HG02763 (cell line): ENCODE measurements around the gene EIF3D.

Experiments used
- ATAC-seq: cut with Tn5 transposase; IDR thresholded peaks from one replicate; pipeline ENCODE4 v1.9.1; 2021; ENCODE audit warnings: mild to moderate bottlenecking, moderate library complexity; ENCODE audit not compliant: unreplicated experiment

The EIF3D gene

DNA sequence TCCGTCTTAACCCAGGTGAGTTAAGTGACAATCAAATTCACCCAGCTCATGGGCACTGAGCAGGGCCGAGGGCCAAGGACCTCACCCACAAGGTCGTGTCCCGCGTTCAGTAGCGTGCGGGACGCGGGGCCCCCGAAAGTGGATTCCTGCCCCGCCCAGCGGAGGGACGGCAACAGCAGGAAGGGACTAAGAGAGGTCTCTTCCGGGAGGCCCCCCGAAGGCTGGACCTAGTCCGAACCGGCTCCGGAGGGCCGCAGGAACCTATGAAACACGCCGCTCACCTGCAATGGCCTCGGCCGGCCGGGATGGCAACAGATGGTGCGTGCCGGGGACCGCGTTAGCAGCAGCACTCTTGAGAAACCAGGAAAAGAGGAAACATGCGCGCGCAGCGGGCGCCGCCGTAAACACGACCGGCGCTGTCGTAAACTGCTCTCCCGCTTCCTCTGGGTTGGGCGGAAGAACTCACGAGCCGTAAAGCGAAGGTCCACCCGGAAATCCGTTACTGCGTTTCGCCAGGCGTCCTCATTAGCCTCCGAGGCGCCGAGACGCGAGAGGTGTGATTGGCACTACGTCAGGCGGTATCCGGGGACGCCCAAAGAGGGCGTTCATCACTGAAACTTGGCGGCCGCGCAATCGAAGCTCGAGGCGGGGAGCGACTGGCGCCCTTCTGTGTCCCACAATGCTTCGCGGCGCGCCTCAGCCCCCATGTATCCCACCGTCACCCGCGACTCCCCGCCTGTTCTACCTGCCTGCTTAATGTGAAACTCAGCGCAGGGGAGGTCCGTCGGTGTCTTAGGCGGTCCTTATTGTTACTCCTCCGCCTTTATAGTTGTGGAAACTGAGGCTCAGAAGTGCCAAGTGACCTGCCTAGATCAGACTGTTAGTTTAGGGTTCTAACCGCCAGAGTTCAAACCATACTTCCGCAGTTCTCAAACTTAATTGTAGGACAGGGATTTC, at the start of gene EIF3D:
Gene EIF3D, minus strand, starts transcription at position 372 of the 957 bp plus-strand sequence. CDS start 3,045 bp downstream, outside the sequence.
- peak; percentile 95 for ATAC-seq

- ATAC-seq, result no peak
Observed at GRCh38 chr22:36578619-36579018, 49.7 kb upstream of the EIF3D start.

DNA sequence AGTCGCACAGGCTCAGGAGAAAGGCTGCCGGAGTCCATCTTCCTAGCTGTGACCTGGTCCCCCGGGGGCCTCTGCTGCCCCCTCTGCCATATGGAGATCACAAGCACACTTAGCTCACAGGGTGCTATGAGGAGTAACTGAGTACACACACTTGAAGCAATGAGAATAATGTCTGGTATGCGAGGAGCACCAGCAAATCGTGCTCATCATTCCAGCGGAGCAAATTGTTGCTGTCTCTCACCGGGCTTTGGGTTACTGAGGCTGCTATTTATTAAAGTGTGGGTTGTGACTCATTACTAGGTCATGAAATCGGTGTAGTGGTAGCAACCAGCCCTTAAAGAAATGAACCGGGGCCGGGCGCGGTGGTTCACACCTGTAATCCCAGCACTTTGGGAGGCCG, 48.1 kb upstream of the EIF3D start:
- ATAC-seq, result no peak

GRCh38 chr22:36574728-36575127, 45.8 kb upstream of the EIF3D start:
- ATAC-seq, result no peak

DNA sequence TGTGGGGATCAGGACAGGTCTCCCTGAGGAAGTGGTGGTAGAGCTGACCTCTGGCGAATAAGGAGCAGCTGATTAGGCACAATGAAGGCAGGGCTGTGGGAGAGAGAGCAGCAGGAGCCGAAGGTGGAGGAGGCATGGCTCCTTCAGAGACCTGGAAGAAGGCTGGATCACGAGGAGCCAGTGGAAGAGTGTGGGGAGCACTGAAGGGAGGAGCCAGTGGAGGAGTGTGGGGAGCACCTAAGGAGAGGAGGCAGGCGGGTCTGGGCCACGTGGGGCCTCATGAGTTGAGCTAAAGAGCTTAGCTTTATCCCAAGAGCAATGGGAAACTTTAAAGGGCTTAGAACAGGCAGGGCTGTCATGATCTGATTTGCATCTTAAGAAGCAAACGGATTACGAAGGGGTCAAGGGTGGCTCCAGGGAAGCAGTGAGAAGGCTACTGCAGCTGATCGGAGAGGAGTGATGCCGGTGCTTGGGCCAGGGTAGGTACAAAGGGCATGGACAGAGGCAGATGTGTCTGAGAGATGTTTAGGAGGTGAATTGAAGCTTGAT, 44.9 kb upstream of the EIF3D start:
- ATAC-seq, result no peak

- no peak for ATAC-seq
Observed at GRCh38 chr22:36571991-36572390, 43.0 kb upstream of the EIF3D start.

GRCh38 chr22:36569999-36570398, 41.0 kb upstream of the EIF3D start:
- no peak for ATAC-seq

DNA sequence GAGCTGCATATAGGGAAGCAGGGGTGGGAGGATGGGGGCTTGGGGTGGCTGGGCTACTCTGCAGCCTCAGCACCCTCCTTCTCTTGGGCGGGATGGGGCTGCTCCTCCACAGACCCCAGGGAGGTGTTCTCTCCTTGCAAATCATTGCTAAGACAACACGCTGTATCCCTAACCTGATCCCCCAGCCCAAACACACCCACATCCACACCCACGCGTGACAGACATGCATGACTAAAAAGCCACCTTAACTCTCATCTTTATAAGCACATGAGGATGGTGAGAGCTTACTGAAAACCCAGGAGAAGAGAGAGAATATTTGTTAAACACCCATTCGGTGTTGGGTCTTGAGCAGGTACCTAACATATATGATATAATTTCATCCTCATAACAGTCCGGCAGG, 39.9 kb upstream of the EIF3D start:
- ATAC-seq, result no peak

DNA sequence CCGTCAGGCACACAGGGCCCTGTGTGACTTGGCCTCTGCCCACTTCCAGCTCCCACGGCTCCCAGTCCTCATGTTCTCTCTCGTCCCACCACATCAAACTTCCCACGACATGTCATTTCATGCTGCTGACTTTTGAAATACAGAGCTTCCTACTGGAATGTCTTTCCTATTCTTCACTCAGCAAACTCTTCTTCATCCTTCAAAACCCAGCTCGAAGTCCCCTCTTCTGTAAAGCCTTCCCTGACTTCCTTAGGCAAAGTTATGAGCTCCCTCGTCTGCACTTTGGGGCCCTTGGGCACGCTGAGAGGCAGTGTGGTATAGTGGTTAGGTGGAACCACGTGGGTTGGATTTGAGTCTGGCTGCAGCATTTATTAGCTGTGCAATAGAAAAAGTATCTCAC, 37.8 kb upstream of the EIF3D start:
- no peak for ATAC-seq

- ATAC-seq, result no peak
Observed at GRCh38 chr22:36565686-36566085, 36.7 kb upstream of the EIF3D start.

DNA sequence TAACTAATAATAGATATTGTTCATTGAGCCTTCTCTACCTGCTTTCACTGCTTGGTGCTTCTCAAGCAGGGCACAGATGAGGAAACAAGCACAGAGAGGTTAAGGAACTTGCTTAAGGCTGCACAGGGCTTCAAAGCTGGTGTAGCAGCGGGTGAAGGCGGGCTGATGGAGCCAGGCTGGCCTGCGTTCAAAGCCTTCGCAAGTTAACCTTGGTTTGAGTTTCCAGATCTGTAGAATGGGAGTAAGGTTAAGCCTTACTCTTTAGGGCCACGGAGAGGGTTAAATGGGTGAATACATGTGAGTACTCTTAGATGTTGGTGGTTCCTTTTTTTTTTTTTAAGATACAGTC, 36.2 kb upstream of the EIF3D start:
- no peak for ATAC-seq

- ATAC-seq, result no peak
Observed at GRCh38 chr22:36564422-36565158, 35.6 kb upstream of the EIF3D start.

DNA sequence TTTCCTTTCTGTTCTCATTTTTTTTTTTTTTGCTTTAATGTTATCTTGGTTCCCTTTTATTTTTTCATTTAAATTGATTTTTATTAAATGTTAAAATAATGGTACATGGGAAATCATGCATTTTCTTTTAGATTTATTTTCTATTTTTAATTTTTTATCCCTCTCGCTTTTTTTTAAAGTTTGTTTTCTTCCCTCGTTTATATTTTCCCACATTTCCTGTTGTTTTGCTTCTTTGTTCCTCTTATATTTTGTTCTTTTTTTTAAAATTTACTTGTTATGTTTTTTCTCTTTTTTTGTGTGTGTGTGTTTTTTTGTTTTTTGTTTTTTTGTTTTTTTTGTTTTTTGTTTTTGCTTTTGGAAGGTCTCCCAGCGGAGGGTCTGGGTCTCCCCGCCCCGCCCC, 34.9 kb upstream of the EIF3D start:
- ATAC-seq, result no peak

DNA sequence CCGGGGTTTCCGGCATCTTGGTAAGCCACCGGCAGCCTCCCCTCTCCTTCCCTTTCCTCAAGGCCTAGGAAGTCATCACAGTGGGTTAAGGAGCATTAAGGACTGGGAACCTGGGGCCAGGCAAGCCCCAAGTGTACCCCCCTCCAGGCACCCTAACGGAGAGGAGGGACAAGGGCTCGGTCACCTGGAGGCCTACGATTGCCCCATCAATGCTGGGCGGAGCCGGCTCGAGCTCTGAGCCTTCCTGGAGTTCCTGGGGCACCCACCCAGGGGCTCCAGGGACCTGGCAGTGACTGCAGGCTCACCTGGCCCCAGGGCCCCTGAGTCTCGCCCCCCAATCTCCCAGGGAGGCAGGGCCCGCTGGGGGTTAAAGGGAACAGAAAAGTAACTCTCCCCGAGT, 34.5 kb upstream of the EIF3D start:
- no peak for ATAC-seq

DNA sequence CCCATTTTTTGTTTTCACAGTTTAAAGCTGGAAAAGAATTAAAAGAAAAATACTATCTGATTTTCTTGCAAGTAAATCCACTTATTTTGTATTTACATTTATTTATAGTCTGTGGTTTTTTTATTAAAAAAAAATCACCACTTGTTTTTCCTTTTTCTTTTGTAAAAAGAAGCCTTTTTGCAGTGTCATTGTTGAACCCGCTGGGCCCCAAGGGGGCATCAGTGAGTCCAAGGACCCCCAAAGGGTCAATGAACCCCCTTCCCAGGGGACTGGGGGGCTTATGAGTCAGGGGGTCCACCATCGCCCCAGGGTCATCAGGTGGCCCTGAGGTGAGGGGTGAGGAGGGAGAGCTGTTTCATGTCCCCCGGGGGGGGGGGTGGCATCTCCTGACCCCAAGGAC, 34.0 kb upstream of the EIF3D start:
- no peak for ATAC-seq

DNA sequence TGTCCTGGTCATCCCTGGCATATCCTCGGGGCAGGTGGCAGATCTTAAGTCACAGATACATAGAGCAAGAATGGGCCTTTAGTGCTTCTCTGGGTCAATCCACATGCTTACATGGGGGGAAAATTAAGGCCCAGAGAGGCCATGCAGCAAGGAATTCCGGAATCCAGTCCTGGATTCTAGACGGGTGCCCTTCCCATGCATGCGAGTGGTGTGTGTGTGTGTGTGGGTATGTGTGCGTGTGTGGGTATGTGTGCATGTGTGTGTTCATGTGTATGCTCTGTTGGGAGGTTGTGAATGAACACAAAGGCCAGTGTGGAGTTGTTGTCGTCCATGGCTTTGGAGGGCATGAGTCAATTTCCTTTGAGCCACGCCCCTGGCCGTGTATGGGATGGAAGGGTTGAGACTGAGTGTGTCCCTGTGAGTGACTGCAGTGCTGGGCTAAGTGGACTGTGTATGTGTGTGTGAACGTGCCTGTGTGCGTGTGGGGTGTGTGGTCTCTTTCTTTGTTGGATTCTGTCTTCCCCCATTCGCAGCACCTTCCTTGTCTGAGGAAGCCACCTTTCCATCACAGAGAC, 33.4 kb upstream of the EIF3D start:
- ATAC-seq, result no peak

DNA sequence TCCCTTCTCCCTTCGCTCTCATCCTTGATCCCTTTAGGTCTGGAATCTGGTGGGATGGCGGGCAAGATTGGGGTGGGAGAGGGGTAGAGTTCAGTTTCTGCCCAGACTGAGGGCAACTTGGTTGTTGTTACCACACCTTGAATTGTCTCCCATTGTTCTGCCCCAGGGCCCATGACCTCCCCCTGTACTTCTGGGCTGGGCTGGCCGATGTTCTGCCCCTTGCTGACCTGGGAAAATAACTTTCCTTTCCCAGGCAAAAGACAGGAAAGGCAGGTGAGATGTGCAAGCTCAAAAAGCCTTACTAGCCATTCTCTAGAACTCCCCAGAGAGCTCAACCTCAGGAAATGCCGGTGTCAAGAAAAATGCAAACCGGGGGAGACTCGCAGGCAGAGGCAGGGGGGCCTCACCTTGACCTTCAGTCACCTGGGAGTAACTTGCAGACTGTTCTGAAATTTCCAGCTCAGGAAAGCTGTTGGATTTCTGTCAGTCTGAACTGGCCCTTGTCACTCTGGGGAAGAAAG, 32.4 kb upstream of the EIF3D start:
- ATAC-seq, result no peak

- no peak for ATAC-seq
Observed at GRCh38 chr22:36560001-36560400, 31.0 kb upstream of the EIF3D start.

DNA sequence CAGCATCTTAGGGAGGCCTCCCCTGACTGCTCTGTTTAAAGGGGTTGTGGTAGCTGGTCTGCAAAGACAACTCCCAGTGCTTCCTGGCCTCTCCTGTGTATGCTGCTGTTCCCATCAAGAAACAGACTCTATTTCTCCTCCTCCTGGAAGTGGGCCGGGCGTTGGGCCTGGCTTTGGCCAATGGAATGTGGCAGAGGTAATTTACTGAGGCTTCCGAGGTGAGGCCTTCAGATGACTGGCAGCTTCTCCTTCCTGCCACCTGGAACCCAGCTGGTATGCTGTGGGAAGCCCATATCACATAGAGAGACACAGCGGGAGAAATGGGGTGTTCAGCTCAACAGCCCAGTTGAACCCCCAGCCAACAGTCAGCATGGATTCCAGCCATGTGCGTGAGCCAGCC, 25.1 kb upstream of the EIF3D start:
- no peak for ATAC-seq

- ATAC-seq, result no peak
Observed at GRCh38 chr22:36552289-36552688, 23.3 kb upstream of the EIF3D start.
